Thyroid gland (tissue), 4 donors: ENCODE results near the gene CHAF1B. TPM values are rescaled to one million over a fixed set of nuclear protein-coding genes. Genes with fewer than 3 reads are reported as not detected.

ENCODE experiments used
- DNase-seq, 2 donors: peaks; one replicate each; pipeline ENCODE4 v3.0.0-alpha.2; 2019
- H3K27ac ChIP-seq, 3 donors: fragments of 200-600 bp; sonication (generic); 1 replicate in 2 of 3; 2 replicates in 1 of 3; pipeline ENCODE4 v1.5.1; 2016 to 2019; ENCODE audit warnings: mild to moderate bottlenecking in 1 of 3, moderate library complexity in 1 of 3
- H3K27me3 ChIP-seq: fragments of 200-600 bp; sonication (generic); one replicate; pipeline ENCODE4 v1.5.1; 2019
- H3K36me3 ChIP-seq, 2 donors: fragments of 200-600 bp; sonication (generic); one replicate each; pipeline ENCODE4 v1.5.1; 2016 to 2019
- H3K4me1 ChIP-seq, 2 donors: fragments of 200-600 bp; sonication (generic); one replicate each; pipeline ENCODE4 v1.5.1; 2017 to 2019
- H3K4me3 ChIP-seq, 3 donors: fragments of 200-600 bp; sonication (generic); replicated peaks in 1 of 3; 1 replicate in 2 of 3; 2 replicates in 1 of 3; pipeline ENCODE4 v1.5.1; 2016; ENCODE audit warnings: mild to moderate bottlenecking in 1 of 3
- H3K9me3 ChIP-seq: fragments of 200-600 bp; sonication (generic); one replicate; pipeline ENCODE4 v1.5.1; 2017
- POLR2A ChIP-seq, 2 donors: fragments of 450-650 bp; IDR thresholded peaks; one replicate each; pipeline ENCODE4 v1.6.1; 2017; ENCODE audit warnings: antibody characterized with exemption in 2 of 2, mild to moderate bottlenecking in 2 of 2, moderate library complexity in 1 of 2
- WGBS, 2 donors: methylation state at CpG; one replicate each; pipeline ENCODE4 v1.1.5; 2017; 5-methylcytosine and 5-hydroxymethylcytosine counted together
- intact Hi-C: fragments of 100-400 bp; cut with DNase I; formaldehyde crosslinking; loops from one replicate; pipeline ENCODE4 v1.15.1; 2023
- total RNA-seq, 4 donors: library from RNA; depleted of rRNA; stranded (reverse); fragments of >200 nt; gene quantifications; one replicate each; pipeline ENCODE4 v1.2.3, GENCODE V29; 2016
- TF ChIP-seq, protein P1 (sequence below), 6 experiments: fragments of 200-600 bp in 3 of 6; fragments of 450-650 bp in 3 of 6; sonication (generic) in 3 of 6; IDR thresholded peaks; one replicate each; pipeline ENCODE4 v1.5.1; 2016 to 2019; ENCODE audit warnings: antibody characterized with exemption in 6 of 6, mild to moderate bottlenecking in 2 of 6, inconsistent platforms in 1 of 6, moderate library complexity in 1 of 6

The CHAF1B gene
- total RNA-seq, 4 donors from 2014 or later: 0.89 to 1.7 (median 0.99) TPM

DNA sequence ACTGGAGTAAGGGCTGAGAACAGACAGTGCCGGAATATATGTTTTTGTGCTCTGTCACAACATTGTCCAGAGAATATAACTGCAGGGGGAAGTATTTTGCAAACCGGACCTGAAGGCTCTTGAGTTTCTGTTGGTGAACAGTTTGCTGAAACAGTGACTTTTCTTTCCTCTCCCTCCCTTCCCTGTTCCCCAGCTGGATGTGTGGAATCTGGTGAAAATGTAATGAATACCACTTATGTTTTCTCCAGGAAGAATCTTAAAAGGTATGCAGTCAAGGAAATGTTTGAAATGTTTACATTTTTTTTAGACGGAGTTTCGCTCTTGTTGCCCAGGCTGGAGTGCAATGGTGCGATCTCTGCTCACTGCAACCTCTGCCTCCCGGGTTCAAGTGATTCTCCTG lies 23.4 kb downstream of the CHAF1B start:
- TF ChIP-seq, protein P1, sequence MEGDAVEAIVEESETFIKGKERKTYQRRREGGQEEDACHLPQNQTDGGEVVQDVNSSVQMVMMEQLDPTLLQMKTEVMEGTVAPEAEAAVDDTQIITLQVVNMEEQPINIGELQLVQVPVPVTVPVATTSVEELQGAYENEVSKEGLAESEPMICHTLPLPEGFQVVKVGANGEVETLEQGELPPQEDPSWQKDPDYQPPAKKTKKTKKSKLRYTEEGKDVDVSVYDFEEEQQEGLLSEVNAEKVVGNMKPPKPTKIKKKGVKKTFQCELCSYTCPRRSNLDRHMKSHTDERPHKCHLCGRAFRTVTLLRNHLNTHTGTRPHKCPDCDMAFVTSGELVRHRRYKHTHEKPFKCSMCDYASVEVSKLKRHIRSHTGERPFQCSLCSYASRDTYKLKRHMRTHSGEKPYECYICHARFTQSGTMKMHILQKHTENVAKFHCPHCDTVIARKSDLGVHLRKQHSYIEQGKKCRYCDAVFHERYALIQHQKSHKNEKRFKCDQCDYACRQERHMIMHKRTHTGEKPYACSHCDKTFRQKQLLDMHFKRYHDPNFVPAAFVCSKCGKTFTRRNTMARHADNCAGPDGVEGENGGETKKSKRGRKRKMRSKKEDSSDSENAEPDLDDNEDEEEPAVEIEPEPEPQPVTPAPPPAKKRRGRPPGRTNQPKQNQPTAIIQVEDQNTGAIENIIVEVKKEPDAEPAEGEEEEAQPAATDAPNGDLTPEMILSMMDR (IDR thresholded peaks at IDR 0.05): no peak
- TF ChIP-seq POLR2A (IDR thresholded peaks at IDR 0.05): no peak
- 83 to 90% methylated on average over 6 of the region's 6 CpGs for WGBS, 2 donors
- Histone ChIP-seq H3K27me3 (no peaks in the 10 kb centered on the region), H3K27ac (no peak overlapping the region), H3K4me3 (no peak overlapping the region), H3K9me3 (no peaks in the 10 kb centered on the region), H3K36me3 (no peaks in the 10 kb centered on the region), H3K4me1 (no peaks in the 10 kb centered on the region)
- intact Hi-C loops: no loop called here
- DNase-seq: no peak

DNA sequence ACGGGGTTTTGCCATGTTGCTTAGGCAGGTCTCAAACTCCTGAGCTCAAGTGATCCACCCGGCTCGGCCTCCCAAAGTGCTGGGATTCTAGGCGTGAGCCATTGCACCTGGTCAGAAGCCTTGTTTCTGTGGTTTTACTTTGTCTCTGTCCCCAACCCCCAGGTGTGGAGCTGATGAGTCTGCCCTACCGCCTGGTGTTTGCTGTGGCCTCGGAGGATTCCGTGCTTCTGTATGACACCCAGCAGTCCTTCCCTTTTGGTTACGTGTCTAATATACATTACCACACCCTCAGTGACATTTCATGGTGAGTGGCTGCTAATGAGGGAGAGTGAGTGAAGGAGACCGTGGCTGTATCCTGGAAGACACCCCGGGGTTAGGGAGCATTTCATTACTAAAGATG lies 26.1 kb downstream of the CHAF1B start:
- no peaks in the 10 kb centered on the region for H3K9me3 ChIP-seq
- no peaks in the 10 kb centered on the region for H3K36me3 ChIP-seq
- H3K4me3 ChIP-seq: no peak overlapping the region
- no peak for TF ChIP-seq POLR2A (IDR thresholded peaks at IDR 0.05)
- TF ChIP-seq, protein P1 (IDR thresholded peaks at IDR 0.05): no peak
- H3K4me1 ChIP-seq: no peaks in the 10 kb centered on the region
- no peak for DNase-seq
- no peaks in the 10 kb centered on the region for H3K27me3 ChIP-seq
- intact Hi-C loops: no loop called here
- no peak overlapping the region for H3K27ac ChIP-seq
- 97 to 98% methylated on average over 10 of the region's 10 CpGs for WGBS, 2 donors

DNA sequence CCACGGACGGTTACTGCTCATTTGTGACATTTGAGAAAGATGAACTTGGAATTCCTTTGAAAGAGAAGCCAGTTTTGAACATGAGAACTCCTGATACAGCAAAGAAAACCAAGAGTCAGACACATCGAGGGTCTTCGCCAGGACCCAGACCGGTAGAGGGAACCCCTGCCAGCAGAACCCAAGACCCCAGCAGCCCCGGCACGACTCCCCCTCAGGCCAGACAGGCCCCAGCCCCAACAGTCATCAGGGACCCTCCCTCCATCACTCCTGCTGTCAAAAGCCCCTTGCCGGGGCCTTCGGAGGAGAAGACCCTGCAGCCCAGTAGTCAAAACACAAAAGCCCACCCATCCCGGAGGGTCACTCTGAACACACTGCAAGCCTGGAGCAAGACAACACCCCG lies 27.7 kb downstream of the CHAF1B start:
- H3K9me3 ChIP-seq: no peaks in the 10 kb centered on the region
- no peaks in the 10 kb centered on the region for H3K4me1 ChIP-seq
- no peak overlapping the region for H3K4me3 ChIP-seq
- TF ChIP-seq POLR2A (IDR thresholded peaks at IDR 0.05): no peak
- TF ChIP-seq, protein P1 (IDR thresholded peaks at IDR 0.05): no peak
- no peak overlapping the region for H3K27ac ChIP-seq
- intact Hi-C loops: no loop called here
- DNase-seq: no peak
- H3K27me3 ChIP-seq: no peaks in the 10 kb centered on the region
- 92 to 93% methylated on average over 11 of the region's 11 CpGs for WGBS, 2 donors
- H3K36me3 ChIP-seq: no peaks in the 10 kb centered on the region

DNA sequence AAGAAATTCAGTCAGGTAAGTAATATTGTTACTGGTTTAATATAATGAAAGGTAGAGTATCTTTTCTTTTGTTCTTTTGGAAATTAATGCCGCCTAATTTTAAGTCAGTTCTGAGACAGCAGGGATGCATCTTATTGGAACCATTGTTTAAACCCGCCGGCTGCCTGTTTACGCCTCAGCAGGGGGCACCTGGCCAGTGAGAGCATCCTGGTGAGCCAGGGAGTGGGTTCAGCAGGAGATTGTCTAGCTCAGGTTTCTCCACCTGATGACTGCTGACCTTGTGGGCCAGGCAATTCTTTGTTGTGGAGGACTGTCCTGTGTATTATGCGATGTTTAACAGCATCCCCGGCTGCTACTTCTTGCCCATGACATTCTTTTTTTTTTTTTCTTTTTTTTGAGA lies 30.2 kb downstream of the CHAF1B start:
- Histone ChIP-seq H3K36me3 (no peaks in the 10 kb centered on the region), H3K27ac (no peak overlapping the region), H3K4me3 (no peak overlapping the region), H3K27me3 (no peaks in the 10 kb centered on the region), H3K4me1 (no peaks in the 10 kb centered on the region), H3K9me3 (no peaks in the 10 kb centered on the region)
- no peak for TF ChIP-seq POLR2A (IDR thresholded peaks at IDR 0.05)
- TF ChIP-seq, protein P1 (IDR thresholded peaks at IDR 0.05): no peak
- WGBS, 2 donors: 83 to 85% methylated on average over 6 of the region's 6 CpGs
- DNase-seq: no peak
- intact Hi-C loops: no loop called here

DNA sequence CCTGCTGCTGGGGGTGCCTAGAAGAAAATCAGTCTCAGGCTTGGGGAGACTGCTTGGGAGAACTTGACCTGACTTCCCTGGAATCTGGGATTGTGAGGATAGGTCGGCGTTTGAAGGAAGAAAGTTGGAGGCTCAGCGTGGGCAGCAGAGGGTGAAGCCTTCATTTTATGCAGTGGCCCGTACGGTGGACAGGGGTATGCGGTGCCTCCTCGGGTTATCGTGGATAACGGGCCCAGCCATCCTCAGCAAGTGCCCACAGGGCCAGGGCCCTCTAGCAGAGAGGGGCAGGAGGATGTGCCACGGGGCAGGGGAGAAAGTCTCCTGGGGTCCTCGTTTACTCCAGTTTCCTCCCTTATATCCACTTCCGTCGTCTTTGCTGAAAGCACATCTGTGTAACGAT lies 34.0 kb downstream of the CHAF1B start:
- TF ChIP-seq, protein P1 (IDR thresholded peaks at IDR 0.05): no peak
- TF ChIP-seq POLR2A (IDR thresholded peaks at IDR 0.05): no peak
- 86 to 88% methylated on average over 14 of the region's 14 CpGs for WGBS, 2 donors
- intact Hi-C loops: no loop called here

More for the DNA sequence above, 34.0 kb downstream of the CHAF1B start:
- Histone ChIP-seq H3K4me1 (no peaks in the 10 kb centered on the region), H3K27me3 (no peaks in the 10 kb centered on the region), H3K27ac (no peak overlapping the region), H3K36me3 (no peaks in the 10 kb centered on the region), H3K9me3 (no peaks in the 10 kb centered on the region), H3K4me3 (no peak overlapping the region)
- DNase-seq: no peak
